ENCODE results near the gene LTA4H.
"Not testable (repeated sequence)": the region's sequence is repeated elsewhere in the genome, so short reads cannot be mapped to it uniquely, and the experiment has no call there.

LTA4H gene

DNA sequence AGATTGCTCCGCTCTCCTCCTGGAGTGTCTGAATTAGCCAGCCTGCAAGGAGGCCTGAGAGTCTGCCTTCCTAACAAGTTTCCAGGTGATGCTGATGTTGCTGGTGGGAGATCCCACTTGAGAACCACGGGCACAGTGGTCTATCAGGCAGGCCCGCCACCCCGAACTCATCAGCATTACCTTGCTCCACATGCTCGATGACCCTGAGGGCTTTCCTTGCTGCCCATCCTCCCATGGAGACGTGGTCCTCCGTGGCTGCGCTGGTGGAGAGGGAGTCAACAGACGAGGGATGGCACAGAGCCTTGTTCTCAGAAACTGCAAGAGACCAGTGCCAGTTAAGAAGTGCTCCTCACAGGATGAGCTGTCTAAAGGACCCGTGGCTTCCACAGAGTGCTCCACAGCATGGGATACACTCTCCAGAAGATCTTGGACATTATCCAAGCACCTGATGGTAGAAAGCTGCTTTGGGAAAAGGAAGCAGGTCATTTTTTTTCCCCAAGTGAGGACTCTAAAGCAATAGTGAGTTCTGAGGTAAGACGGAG is 57.6 kb downstream of the LTA4H start:
- TF ChIP-seq ZNF274 (IDR thresholded peaks at IDR 0.05; ENCODE audit: low read depth, low read length): no peak
- no peak overlapping the region for H3K4me3 ChIP-seq (ENCODE audit: low read length)

DNA sequence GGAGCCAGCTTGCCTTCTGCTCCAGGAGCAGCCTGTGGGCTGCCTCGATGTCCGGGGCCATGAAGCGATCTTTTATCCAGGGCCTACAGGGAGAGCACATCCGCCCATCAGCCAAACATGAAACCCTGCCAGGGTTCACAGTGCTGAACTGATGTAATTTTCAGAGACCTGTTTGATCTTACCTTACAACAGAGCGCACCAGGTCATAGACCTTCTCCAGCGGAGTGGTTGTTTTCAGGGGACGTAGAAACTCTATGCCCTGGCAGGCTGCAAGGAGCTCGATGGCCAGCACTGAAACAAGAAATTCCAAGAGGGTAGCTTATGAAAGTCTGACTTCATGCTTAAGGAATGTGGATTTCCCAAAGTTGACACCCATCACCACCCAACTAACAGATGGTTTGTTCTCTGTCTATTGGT is 59.0 kb downstream of the LTA4H start:
- H3K4me3 ChIP-seq (ENCODE audit: low read length): no peak overlapping the region
- TF ChIP-seq ZNF274 (IDR thresholded peaks at IDR 0.05; ENCODE audit: low read depth, low read length): no peak

DNA sequence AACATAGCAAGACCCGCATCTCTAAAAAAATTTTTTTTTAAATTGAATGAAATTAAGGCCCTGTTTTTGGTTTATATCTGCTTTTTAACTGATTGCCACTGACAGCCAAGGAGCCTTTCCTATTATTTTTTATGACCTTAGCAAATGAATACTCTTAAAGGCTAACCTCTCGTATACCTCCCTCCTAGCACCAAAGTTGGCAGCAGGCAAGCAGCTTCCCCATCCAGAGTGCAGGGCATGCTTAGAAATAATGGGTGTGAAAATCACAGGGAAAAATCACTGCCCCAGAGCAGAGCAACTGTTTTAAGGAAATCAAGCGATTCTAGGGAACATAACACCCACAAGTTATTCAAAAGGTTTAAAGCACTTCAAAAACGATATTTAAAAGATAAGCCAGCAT is 59.9 kb downstream of the LTA4H start:
- H3K4me3 ChIP-seq (ENCODE audit: low read length): no peak overlapping the region
- no peak for TF ChIP-seq ZNF274 (IDR thresholded peaks at IDR 0.05; ENCODE audit: low read depth, low read length)

DNA sequence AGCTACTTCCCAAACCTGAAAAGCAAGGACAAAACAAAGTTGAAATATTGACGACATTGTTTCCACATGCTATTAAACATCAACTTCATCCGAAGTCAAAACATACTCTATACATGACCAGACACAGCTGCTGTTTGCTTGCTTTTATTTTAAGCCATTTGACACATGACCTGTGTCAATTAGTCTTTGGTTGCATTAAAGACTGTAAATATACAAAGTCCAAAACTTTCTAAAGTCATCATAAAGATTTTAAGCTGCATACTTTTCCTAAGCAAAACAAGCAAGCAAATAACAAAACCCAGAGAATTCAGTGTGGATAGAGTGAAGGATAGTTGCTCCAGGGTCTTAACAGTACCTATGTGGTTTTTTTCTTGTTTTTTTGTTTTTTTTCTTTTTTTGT is 61.0 kb downstream of the LTA4H start:
- H3K4me3 ChIP-seq (ENCODE audit: low read length): no peak overlapping the region
- TF ChIP-seq ZNF274 (IDR thresholded peaks at IDR 0.05; ENCODE audit: low read depth, low read length): no peak

DNA sequence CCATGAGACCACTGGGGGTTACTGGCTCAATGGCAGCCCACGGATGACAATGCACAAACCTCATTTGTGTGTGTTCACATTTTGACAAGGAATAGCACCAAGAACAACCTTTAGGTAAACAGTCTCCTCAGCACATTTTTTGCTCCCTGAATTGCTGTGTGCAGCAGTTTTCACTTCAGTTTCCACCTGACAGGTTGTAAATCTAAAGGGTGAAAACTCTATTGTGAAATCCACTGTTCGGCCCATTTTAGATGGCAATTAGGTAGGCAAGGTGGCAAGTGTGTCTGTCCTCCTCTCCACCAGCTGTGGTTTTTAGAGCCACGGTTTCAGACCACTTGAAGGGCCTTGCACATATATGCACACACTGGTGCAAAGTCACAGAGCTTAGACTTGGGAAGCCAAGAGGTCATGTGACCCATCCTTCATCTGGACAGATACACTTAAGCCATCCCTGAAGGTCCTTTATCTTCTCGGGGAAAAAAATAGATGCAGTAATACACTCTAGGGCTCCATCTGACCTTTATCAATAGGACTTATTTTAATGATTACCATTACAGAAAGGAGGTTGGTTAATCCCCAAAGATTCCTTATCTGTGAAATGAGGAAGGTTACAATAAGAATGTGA is 62.4 kb downstream of the LTA4H start:
- no peak for TF ChIP-seq ZNF274 (IDR thresholded peaks at IDR 0.05; ENCODE audit: low read depth, low read length)
- H3K4me3 ChIP-seq (ENCODE audit: low read length): no peak overlapping the region

DNA sequence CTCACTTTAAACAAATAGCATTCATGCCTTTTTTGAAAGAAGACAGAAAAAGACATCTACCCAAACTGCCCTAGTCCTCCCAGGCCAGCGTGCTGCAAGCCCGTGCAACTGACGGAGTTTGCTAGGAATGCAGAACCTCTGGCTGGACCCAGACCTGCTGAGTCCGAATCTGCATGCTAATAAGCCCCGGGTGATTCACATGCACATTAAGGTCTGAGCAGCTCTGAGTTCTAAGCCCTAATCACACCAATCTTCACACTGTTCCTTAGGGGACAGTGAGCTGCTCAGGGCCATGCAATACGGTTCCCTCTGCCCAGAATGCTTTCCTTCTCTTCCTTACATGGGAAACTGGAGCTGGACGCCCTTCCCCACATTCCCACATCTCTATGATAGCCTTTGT is 64.5 kb downstream of the LTA4H start:
- TF ChIP-seq ZNF274 (IDR thresholded peaks at IDR 0.05; ENCODE audit: low read depth, low read length): no peak
- no peak overlapping the region for H3K4me3 ChIP-seq (ENCODE audit: low read length)

DNA sequence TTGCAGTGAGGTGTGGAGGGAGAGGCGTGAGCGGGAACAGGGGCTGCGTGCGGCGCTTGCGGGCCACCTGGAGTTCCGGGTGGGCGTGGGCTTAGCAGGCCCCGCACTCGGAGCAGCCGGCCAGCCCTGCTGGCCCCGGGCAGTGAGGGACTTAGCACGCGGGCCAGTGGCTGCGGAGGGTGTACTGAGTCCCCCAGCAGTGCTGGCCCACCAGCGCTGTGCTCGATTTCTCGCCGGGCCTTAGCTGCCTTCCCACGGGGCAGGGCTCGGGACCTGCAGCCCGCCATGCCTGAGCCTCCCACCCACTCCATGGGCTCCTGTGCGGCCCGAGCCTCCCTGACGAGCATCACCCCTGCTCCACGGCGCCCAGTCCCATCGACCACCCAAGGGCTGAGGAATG is 66.3 kb downstream of the LTA4H start:
- not testable (repeated sequence) for H3K4me3 ChIP-seq (ENCODE audit: low read length)

DNA sequence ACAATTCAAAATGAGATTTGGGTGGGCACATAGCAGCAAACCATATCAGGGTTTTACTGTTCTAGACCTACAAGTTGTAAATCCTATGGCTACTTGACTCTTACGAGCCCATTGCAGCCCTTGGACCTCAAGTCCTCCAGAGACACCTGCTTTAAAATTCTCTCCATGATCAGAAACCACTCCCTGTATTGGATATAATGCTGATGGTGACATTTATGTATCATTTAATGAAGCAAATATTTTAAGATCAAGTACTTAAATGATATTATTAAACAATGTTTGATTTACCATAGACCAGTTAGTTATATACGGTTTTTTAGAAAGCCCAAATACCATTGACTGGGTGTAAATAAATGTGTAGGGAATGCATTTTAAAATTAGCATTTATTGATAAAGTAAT is 68.1 kb downstream of the LTA4H start:
- H3K4me3 ChIP-seq (ENCODE audit: low read length): no peak overlapping the region
- no peak for TF ChIP-seq ZNF274 (IDR thresholded peaks at IDR 0.05; ENCODE audit: low read depth, low read length)

DNA sequence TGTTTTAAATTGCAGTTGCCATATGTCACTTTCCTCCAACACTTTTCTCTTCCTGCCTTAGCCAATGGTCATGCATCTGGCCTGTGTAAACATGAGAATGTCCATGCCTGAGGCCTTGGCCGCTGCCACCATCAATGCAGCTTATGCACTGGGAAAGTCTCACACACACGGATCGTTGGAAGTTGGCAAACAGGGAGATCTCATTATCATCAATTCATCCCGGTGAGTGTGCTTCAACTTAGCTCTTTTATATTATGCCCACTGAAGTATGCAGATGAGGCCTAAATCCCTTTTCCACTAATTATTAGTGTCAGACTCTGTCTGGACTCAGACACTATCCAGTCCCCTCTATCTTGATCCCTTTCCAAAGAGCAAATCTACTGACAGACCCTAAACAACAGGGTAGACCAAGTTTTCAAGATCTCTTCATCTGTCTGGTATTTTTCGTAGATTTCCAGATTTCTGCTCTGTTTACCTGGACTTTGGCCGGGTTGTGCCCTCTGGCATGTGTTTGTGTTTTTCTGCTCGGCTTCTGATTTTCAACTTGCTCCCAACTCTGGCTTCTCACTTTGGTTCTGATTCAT is 69.0 kb downstream of the LTA4H start:
- no peak for TF ChIP-seq ZNF274 (IDR thresholded peaks at IDR 0.05; ENCODE audit: low read depth, low read length)

DNA sequence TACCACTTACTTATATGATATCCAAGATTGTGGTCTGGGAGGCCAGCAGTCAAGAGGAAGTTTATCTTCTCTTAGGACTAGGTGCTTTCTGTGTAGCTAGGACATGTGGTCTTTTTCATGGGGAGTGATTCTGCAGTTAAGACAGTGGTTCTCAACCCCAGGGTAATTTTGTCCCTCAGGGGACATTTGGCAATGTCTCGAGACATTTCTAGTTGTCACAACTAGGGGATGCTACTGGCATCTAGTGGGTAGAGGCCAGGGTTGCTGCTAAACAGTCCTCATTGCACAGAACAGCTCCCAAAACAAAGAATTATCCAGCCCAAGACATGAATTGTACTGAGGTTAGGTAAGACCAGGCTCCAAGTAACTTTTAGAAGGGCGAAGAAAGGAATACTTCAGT is 72.3 kb downstream of the LTA4H start:
- H3K4me3 ChIP-seq (ENCODE audit: low read length): no peak overlapping the region
- TF ChIP-seq ZNF274 (IDR thresholded peaks at IDR 0.05; ENCODE audit: low read depth, low read length): no peak

More for the DNA sequence above, 69.0 kb downstream of the LTA4H start:
- no peak overlapping the region for H3K4me3 ChIP-seq (ENCODE audit: low read length)

DNA sequence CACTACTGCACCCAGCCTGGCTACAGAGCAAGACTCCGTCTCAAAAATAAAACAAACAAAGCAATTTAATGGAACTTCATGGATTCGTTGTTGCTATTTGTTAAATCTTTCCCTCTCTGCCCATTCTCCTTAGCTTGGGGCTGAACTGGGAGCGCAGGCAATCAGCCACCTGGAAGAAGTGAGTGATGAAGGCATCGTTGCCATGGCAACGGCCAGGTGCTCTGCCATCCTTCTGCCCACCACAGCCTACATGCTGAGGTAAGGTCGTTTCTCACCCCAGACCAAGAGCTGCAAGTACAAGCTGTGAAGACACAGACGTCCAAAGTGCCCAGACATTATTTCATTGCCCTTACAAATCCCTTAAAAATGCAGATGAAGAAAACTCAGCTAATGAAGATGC is 73.2 kb downstream of the LTA4H start:
- no peak overlapping the region for H3K4me3 ChIP-seq (ENCODE audit: low read length)
- no peak for TF ChIP-seq ZNF274 (IDR thresholded peaks at IDR 0.05; ENCODE audit: low read depth, low read length)

DNA sequence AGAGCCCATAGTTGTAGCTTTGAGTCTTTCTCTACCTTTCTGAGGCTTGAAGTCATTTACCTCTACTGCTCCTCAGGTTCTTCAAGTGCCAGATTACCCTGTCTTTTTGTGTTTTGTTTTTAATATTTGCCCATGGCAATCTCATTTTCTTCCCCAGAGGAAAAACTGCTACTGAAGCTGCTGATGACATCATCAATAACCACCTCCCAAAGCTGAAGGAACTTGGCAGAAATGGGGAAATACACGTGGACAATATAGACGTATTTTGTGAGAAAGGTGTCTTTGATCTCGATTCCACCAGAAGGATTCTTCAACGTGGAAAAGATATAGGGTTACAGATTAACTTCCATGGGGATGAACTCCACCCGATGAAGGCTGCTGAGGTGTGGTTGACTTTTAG is 75.1 kb downstream of the LTA4H start:
- no peak for TF ChIP-seq ZNF274 (IDR thresholded peaks at IDR 0.05; ENCODE audit: low read depth, low read length)
- H3K4me3 ChIP-seq (ENCODE audit: low read length): no peak overlapping the region

DNA sequence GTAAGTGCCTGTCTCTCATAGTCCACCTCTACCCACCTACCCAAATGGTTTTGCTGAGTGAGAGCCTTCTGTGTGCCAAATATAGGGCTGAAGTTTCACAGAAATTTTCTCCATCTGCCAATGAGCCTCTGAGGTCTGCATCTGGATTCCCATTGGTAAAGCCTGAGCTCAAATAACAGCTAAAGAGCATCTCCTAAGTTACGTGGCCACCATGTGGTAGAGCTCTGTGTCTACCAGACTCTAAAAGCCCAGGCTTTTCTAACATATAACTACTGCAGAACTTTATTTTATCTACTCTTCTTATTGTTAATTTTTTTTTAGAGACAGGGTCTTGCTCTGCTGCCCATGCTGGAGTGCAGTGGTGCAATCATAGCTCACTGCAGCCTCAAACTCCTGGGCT is 76.3 kb downstream of the LTA4H start:
- no peak overlapping the region for H3K4me3 ChIP-seq (ENCODE audit: low read length)
- no peak for TF ChIP-seq ZNF274 (IDR thresholded peaks at IDR 0.05; ENCODE audit: low read depth, low read length)

DNA sequence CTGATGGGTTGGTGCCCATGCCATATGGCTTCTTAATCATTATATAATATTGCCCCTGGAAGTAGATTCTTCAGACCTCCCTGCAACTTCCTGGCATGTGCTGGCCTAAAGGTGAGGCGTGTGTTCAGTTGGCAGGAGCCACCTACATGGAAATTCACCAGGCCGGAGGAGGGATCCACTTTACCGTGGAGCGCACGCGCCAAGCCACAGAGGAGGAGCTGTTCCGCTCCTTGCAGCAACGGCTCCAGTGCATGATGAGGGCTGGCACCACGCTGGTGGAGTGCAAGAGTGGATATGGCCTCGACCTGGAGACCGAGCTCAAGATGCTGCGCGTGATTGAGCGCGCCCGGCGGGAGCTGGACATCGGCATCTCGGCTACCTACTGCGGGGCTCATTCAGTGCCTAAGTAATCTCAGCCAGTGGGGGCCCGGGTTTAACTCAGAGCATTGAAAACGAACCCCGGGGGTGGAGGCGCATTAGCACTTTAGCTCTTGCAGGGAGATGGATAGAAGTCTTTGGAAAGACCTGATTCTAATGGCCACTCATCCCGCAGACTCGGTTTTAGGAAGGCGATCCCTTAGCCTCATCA is 78.7 kb downstream of the LTA4H start:
- TF ChIP-seq ZNF274 (IDR thresholded peaks at IDR 0.05; ENCODE audit: low read depth, low read length): no peak
- H3K4me3 ChIP-seq (ENCODE audit: low read length): no peak overlapping the region

DNA sequence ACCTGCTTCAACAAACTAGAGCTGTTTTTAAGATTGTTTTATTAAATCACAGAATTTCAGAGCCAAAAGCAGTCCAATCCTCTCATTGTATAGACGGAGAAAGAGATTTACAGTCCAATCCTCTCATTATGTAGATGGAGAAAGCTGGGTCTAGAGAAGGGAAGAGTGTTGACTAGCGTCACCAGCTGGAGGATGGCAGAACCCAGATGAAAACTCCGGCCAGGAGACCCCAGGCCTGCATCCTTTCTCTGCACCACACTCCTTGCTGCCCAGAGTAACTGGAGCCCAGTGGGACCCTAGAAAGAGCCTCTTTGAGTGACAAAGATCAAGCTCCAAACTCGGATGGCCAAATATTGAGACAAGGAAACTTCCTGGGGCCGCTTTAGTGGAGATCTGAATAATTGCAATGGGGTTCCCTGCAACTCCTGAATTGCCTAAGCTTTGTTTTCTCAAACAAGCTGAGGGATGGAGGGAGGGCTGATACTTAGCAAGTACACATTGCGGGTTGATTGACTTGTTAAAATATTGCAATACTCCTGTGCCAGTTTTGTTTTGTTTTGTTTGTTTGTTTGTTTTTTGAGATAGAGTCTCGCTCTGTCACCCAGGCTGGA is 79.7 kb downstream of the LTA4H start:
- H3K4me3 ChIP-seq (ENCODE audit: low read length): no peak overlapping the region
- no peak for TF ChIP-seq ZNF274 (IDR thresholded peaks at IDR 0.05; ENCODE audit: low read depth, low read length)
